CD4-positive, alpha-beta T cell (primary cell): ENCODE data around the gene UBE3C. TPM values are rescaled to one million over a fixed set of nuclear protein-coding genes. Genes with fewer than 3 reads are reported as not detected.

Source experiments
- ATAC-seq: fragments of 200-7000 bp; cut with Tn5 transposase; one replicate; pipeline ENCODE4 v1.10.0; 2022; ENCODE audit warnings: mild to moderate bottlenecking; ENCODE audit not compliant: poor library complexity
- CTCF ChIA-PET: fragments of 350-600 bp; sonication (Branson Sonifier 250); formaldehyde crosslinking; loops from one replicate; lab custom pipeline; 2021; ENCODE audit warnings: antibody characterized with exemption, inconsistent platforms; lab: Charles Lee
- POLR2A ChIA-PET: fragments of 350-600 bp; sonication (Branson Sonifier 250); formaldehyde crosslinking; loops from one replicate; lab custom pipeline; 2021; ENCODE audit warnings: antibody characterized with exemption, inconsistent platforms; lab: Charles Lee
- DNase-seq, 14 experiments: peaks; one replicate each; pipeline ENCODE4 v3.0.0-alpha.2; 2013 to 2020; ENCODE audit warnings: mixed read lengths in 2 of 14
- H3K27ac ChIP-seq, 2 donors: one replicate each; pipeline versions ENCODE4 v1.5.1 to v1.7.0; 2013; ENCODE audit warnings: low read length in 2 of 2, low read depth in 1 of 2, mild to moderate bottlenecking in 1 of 2
- H3K27me3 ChIP-seq, 2 experiments: 1 replicate in 1 of 2; 2 replicates in 1 of 2; pipeline versions ENCODE4 v1.6.1 to v1.7.0; 2013; ENCODE audit warnings: low read length in 2 of 2, control low read depth in 1 of 2, mild to moderate bottlenecking in 1 of 2, moderate library complexity in 1 of 2; ENCODE audit not compliant: insufficient read depth in 2 of 2, control insufficient read depth in 1 of 2
- H3K36me3 ChIP-seq: one replicate; pipeline ENCODE4 v1.6.1; 2013; ENCODE audit warnings: low read length, control low read depth; ENCODE audit not compliant: insufficient read depth
- H3K4me1 ChIP-seq: one replicate; pipeline ENCODE4 v1.6.1; 2013; ENCODE audit warnings: low read length, control low read depth; ENCODE audit not compliant: insufficient read depth
- H3K4me3 ChIP-seq: one replicate; pipeline ENCODE4 v1.5.1; 2013; ENCODE audit warnings: mild to moderate bottlenecking, low read length, moderate library complexity
- H3K9me3 ChIP-seq, 2 experiments: 1 replicate in 1 of 2; 2 replicates in 1 of 2; pipeline versions ENCODE4 v1.6.1 to v1.7.0; 2013; ENCODE audit warnings: low read length in 2 of 2, mild to moderate bottlenecking in 2 of 2, control low read depth in 1 of 2, moderate library complexity in 1 of 2; ENCODE audit not compliant: control insufficient read depth in 1 of 2, insufficient read depth in 1 of 2
- H3K27ac Mint-ChIP-seq: one replicate; pipeline ENCODE4 v1.8.0; 2020; ENCODE audit warnings: mixed read lengths
- H3K27me3 Mint-ChIP-seq: one replicate; pipeline ENCODE4 v1.8.0; 2021; ENCODE audit warnings: mixed read lengths
- H3K36me3 Mint-ChIP-seq: one replicate; pipeline ENCODE4 v1.8.0; 2021; ENCODE audit warnings: low read depth, mixed read lengths
- H3K4me1 Mint-ChIP-seq: one replicate; pipeline ENCODE4 v1.8.0; 2021; ENCODE audit warnings: low read depth, mixed read lengths
- H3K4me3 Mint-ChIP-seq: one replicate; pipeline ENCODE4 v1.8.0; 2020; ENCODE audit warnings: mild to moderate bottlenecking, mixed read lengths
- H3K9me3 Mint-ChIP-seq: one replicate; pipeline ENCODE4 v1.8.0; 2020; ENCODE audit warnings: mixed read lengths
- intact Hi-C, 2 experiments: fragments of 100-400 bp; cut with DNase I in 1 of 2; cut with micrococcal nuclease in 1 of 2; formaldehyde crosslinking; loops; one replicate each; pipeline versions ENCODE4 v1.15.1 to v1.9.0; 2023 to 2025; cut with DNase I, micrococcal nuclease
- total RNA-seq, 174 experiments: library from RNA in 2 of 174; stranded (reverse) in 2 of 174; gene quantifications; one replicate each; pipeline ENCODE4 v1.2.3 and lab custom pipeline; 2021 to 2026
- TF ChIP-seq, protein P1 (sequence below): fragments of 200-600 bp; IDR thresholded peaks from one replicate; pipeline ENCODE4 v1.8.0; 2022; ENCODE audit warnings: antibody characterized with exemption, mild to moderate bottlenecking

The UBE3C gene
- total RNA-seq, 2 experiments from 2014 or later: 30.8 to 32.3 TPM

DNA sequence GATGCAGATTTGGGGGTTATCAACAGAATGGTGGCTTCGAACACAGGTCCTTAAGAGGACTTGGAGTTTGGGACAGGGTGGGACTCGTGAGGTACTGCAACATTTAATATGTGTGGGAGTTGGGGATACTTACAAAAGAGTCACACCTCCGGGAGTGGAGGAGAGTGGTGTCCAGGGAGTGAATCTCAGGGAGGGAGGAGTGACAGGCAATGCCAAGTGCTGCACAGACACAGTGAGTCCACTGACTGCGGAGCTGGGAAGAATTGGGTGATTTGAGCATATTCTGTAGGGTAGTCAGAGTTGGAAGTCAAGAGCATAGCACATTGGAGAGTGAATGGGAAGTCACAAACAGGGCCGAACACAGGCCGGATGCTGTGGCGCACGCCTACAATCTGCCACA, 5.1 kb downstream of the UBE3C start:
- Histone ChIP-seq H3K9me3 (no peaks in the 10 kb centered on the region), H3K27ac (no peak overlapping the region), H3K4me1 (peaks cover 64% of the 10 kb centered on the region), H3K4me3 (no peak overlapping the region), H3K36me3 (peaks cover 26% of the 10 kb centered on the region), H3K27me3 (no peaks in the 10 kb centered on the region)
- H3K4me1 Mint-ChIP-seq: peaks cover 86% of the 10 kb centered on the region
- no peaks in the 10 kb centered on the region for H3K9me3 Mint-ChIP-seq
- peak overlapping the region; percentile 42 for H3K27ac Mint-ChIP-seq
- TF ChIP-seq, protein P1, sequence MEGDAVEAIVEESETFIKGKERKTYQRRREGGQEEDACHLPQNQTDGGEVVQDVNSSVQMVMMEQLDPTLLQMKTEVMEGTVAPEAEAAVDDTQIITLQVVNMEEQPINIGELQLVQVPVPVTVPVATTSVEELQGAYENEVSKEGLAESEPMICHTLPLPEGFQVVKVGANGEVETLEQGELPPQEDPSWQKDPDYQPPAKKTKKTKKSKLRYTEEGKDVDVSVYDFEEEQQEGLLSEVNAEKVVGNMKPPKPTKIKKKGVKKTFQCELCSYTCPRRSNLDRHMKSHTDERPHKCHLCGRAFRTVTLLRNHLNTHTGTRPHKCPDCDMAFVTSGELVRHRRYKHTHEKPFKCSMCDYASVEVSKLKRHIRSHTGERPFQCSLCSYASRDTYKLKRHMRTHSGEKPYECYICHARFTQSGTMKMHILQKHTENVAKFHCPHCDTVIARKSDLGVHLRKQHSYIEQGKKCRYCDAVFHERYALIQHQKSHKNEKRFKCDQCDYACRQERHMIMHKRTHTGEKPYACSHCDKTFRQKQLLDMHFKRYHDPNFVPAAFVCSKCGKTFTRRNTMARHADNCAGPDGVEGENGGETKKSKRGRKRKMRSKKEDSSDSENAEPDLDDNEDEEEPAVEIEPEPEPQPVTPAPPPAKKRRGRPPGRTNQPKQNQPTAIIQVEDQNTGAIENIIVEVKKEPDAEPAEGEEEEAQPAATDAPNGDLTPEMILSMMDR: no peak
- ChIA-PET CTCF (no interaction called here), POLR2A (no interaction called here)
- ATAC-seq (no peak), DNase-seq (no peak)
- no peaks in the 10 kb centered on the region for H3K27me3 Mint-ChIP-seq
- peak overlapping the region; percentile 30 for H3K4me3 Mint-ChIP-seq
- intact Hi-C loops: loop anchor here in 1 of 2 experiments (10.0 kb wide), 1 partner anchor 1561 kb away; the partner anchor contains the start of gene NCAPG2
- H3K36me3 Mint-ChIP-seq: peaks cover 59% of the 10 kb centered on the region

- ChIA-PET POLR2A (no interaction called here), CTCF (no interaction called here)
- Mint-ChIP-seq H3K4me3 (peak overlapping the region; percentile 42), H3K4me1 (peaks cover 85% of the 10 kb centered on the region), H3K36me3 (peaks cover 44% of the 10 kb centered on the region), H3K9me3 (no peaks in the 10 kb centered on the region), H3K27ac (no peak overlapping the region), H3K27me3 (no peaks in the 10 kb centered on the region)
- Histone ChIP-seq H3K36me3 (peaks cover 18% of the 10 kb centered on the region), H3K4me3 (no peak overlapping the region), H3K9me3 (no peaks in the 10 kb centered on the region), H3K4me1 (peaks cover 51% of the 10 kb centered on the region), H3K27me3 (no peaks in the 10 kb centered on the region), H3K27ac (no peak overlapping the region)
- no peak for ATAC-seq
- intact Hi-C loops: loop anchor here in 1 of 2 experiments (10.0 kb wide), 1 partner anchor 1555 kb away; the partner anchor contains the start of gene NCAPG2
- TF ChIP-seq, protein P1: no peak
- DNase-seq: no peak
These were observed 10.6 kb downstream of the UBE3C start for GRCh38 chr7:157149317-157149716.

DNA sequence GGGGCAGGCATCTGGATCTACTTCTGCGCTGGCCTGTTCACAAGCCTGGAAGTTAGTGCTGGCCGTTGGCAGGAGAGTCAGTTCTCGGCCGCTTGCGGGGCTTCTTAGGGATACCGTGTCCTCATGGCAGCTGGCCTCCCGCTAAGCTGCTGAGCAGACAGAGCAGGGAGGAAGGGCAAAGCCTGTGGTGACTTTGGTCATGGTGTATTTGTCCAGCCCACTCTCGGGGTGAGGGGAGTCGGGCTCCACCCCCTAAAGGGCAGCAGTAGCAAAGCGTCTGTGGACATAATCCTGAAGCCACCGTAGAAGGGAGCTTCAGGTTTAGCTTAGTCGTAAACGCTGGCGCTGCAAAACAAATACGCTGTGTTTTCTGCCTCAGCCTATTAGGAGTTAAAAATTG, 12.2 kb downstream of the UBE3C start:
- no peaks in the 10 kb centered on the region for H3K27me3 Mint-ChIP-seq
- Histone ChIP-seq H3K9me3 (no peaks in the 10 kb centered on the region), H3K4me3 (no peak overlapping the region), H3K27me3 (no peaks in the 10 kb centered on the region), H3K4me1 (peaks cover 45% of the 10 kb centered on the region), H3K27ac (no peak overlapping the region), H3K36me3 (peaks cover 14% of the 10 kb centered on the region)
- H3K4me1 Mint-ChIP-seq: peaks cover 86% of the 10 kb centered on the region
- H3K36me3 Mint-ChIP-seq: peaks cover 35% of the 10 kb centered on the region
- ChIA-PET POLR2A (no interaction called here), CTCF (no interaction called here)
- no peak overlapping the region for H3K27ac Mint-ChIP-seq
- TF ChIP-seq, protein P1: no peak
- intact Hi-C loops: no loop called here
- ATAC-seq (no peak), DNase-seq (no peak)
- H3K4me3 Mint-ChIP-seq: no peak overlapping the region
- H3K9me3 Mint-ChIP-seq: no peaks in the 10 kb centered on the region
